Stimulated activated CD8-positive, alpha-beta memory T cell treated with anti-CD3 and anti-CD28 coated beads, Interleukin-15, amount 100 ng/mL, for 4 hours (primary cell): ENCODE results near the gene NEK4.

Experiments used
- DNase-seq, 2 donors: peaks; one replicate each; pipeline ENCODE4 v3.0.0-alpha.2; 2020; ENCODE audit warnings: low read depth in 2 of 2

NEK4 gene

DNA sequence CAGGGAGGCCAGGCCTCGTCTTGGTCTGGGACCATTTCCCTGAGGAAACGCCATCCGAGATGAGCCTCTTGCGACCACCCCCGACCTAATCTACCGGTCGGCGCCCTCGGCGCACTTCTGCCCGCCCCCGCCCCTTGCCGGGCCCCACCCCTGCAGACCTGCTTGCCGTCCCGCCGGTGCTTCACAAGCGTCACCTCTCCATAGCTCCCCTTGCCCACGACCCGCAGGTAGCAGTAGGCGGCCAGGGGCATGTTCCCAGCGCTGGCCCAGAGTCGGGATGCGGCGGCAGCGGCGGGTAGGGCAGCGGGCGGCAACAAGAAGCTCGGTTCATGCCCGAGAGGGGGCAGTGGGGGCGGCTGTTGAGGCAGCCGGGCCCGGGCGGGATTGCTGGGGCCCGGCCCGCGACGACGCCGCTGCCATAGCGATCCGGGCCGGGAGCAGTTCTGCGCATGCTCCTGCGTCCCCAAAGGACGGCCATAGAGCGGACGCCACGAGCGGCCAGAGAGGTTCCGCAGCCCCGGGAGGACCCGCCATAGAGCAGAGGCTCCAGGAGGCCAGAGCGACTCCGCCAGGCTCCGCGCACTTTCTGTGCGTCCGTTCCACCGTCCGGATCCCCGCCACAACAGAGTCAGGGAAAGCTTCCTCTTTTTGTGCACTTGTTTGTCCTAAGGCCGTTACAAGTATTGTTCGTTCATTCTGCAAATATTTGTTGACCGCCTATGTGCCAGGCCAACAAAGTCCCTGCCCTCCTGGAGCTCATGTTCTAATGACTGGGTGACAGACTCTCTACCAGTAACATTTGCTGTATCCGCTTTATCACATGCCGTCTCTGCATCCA lies at the start of gene NEK4:
Gene NEK4, minus strand, starts transcription at position 445 of the 838 bp plus-strand sequence. Its CDS starts 194 bp downstream, at position 251.
- DNase-seq: peak; percentile 66 to 75

DNA sequence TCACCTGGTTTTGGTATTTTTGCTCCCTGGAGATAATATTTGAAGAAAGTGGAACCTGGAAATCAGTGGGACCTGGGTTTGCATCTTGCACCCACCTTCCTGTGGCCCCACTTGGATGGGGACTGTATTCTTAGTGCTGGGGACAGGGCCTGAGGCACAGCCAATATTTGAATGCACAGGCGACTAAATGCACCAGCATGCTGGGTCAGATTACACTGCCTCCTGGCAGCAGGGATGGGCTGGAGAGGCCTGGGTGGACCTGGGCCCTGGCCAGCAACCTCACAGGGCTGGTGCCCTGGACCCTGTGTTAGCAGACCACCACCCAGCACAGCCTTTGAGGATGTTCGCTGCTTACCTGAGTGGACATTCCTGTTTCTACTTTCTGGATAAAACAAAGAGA lies 49.2 kb upstream of the NEK4 start:
- no peak for DNase-seq

DNA sequence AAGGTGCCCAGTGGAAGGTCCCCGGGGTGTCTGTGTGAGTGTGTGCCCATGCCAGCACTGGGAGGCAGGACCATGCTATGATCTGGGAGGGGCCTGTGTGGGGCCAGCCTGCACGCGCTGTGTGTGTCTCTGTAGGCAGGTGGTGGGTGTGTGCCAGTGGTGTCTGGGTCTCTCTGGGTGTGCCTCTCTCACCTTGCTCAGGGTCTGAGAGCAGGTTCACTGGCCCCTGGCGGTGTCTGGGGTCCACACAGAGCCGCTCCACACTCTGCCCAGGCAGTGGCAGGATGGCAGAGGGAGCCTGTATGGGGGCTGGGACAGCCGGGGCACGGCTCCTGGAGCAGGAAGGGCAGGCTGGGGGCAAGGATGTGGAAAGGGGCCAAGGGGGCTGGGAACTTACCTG lies 47.1 kb upstream of the NEK4 start:
- DNase-seq: no peak

DNA sequence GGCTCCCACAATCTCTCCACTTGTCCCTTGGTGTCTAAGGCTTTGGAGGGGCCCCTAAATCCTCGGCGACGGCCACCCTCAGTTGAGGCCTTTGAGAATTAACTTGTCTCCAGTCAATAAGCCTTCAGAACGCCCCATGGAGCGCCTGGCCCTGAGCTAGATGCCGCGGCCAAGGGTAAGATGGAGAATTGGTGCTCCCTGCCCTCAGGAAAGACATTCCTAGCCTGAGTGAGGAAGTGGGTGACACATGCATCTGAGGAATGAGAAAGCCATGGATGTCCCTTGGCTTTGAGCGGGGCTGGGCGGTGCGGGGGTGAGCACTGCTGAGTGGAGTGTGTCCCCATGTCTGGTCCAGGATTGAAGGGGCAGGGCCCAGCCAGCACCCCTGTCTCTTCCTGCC lies 46.5 kb upstream of the NEK4 start:
- DNase-seq: no peak

DNA sequence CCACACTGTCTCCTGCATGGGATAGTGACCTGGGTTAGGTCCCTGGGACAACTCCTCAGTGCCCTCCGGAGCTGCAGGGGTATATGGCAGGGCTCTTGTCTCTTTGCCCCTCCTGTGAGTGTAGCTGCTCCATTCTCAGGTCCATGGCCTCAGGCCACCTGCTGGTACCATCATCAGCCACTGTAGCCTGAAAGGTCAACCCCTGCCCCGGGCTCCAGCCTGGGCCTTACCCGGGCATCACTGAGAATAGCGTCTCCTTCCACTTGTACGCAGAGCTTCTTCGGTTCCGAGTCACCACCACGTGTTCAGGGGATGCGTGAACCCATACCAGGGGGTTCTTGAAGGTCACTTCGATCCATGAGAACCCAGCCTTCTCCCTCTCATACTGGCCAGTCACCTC lies 45.9 kb upstream of the NEK4 start:
- DNase-seq: no peak

DNA sequence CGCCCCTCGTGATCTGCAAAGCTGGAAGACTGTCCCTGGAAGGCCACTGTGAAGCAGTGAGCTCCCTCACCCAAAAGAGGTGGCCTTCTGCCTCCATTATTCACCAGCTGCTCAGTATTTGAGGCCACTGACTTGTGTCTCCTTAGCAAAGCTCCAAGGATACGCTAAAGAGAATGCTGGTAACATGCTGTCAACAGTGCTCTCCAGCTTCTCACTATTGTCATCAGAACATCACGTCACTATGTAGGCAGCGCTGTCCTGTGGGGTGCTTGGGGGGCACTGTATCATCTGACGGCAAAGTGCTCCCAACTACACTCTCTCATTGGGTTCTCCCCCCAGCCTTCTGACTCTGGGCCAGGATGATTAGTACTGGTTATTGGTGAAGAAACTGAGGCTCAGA lies 45.5 kb upstream of the NEK4 start:
- DNase-seq: no peak

DNA sequence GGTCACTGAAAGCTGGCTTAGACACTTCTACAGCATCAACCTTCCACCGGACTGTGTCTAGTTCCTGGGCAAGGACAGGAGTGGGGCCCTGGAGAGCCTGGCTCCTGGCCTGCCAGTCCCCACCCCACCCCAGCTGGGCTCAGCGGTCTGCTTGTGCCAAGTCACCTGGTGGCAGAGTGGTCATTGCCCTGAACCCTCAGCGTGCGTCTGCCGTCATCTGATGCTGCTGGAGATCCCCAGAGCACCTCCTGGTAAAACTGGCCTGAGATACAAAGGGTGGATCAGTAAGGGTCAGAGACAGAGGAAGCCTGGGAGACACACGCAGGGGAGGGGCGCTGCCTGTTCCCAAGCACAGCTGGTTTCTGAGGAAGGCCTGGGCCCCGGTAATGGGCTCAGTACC lies 43.1 kb upstream of the NEK4 start:
- no peak for DNase-seq

DNA sequence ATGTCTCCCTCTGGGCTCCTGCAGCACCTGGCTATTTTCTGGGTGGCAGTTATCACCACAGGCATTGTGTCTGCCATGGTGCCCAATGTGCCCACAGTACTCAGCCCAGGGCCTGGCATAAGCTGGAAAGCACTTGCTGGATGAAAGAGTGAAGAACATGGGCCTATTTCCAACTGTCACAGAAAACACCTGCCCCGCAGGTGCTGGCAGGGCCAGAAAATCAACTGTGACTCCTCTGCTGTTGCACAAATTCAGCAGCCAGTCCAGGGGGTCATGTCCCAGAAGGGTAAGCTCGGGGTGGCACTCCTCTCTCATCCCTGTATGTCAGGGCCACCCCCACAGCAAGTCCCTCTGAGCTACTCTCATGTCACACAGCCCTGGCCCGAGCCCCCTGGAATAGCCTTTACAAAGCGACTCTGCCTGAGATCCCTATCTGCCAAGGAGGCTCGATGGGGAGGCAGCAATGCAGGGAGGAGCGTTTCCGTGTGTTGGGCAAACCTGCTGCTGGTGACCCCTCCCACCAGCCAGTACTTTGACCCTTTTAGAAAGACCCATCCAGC lies 40.8 kb upstream of the NEK4 start:
- no peak for DNase-seq

DNA sequence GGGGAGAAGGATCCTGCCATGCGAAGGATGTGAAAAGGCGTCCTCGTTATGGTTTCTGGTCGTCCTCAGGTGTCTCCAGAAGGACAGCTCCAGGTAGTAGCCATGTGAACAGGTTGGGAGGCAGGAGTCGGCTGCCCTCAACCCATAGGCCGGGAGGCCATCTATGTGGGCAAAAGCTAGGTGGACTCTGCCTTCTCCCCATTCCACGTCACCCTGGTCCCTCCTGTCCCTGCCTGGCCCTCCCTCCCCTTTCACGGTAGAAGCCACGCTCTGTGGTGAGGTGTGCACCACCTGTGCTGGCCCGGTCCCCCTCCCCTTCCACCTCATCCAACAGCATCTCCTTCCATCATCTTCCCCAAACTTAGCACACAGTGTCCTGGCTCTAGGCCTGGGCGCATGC lies 40.2 kb upstream of the NEK4 start:
- DNase-seq: no peak

DNA sequence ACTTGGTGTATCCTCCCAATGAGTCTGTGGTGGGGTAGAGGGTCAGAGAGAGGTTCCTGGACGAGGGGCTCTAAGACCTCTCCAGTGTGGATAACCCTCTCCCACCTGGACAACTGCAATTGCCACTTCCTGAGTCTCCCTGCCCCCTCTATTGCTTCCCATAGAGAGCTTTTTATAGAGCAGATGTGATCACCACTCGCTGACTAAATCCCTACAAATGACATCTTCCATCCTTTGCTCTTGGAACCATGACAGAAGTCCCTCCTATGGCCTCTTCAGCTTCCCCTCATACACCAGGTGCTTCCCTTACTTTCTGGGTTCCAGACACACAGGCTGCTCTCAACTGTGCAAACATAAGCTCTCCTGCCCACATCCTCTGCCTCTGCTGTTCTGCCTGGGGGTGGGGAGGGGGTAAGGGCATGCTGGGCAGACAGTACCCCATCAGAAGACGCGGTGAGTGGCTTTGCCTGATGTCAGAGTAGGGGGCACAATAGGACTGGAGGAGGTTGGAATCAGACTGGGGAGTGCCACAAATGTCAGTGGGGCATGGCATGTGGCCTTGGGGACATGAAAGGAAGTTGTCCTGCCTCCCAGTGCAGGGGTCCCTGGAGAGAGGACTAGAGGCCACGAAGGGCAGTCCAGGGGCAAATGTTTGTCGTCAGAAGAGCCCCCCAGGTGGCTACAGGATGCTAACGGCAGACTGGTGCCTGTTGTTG lies 39.1 kb upstream of the NEK4 start:
- no peak for DNase-seq

DNA sequence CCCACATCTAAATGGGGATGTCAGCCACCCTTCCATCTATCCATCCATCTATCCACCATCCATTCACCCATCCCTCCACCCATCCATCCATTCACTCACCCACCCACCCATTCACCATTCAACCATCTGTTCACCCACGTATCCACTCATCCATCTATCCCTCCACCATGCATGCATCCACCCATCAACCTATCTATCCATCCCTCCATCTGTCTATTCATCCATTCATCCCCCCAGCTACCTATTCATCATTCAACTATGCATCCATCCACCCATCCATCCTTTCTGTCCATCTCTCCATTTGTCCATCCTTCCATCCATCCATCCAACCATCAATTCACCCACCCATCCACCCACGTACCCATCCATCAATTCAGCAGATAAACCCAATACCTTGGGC lies 38.4 kb upstream of the NEK4 start:
- DNase-seq: no peak

DNA sequence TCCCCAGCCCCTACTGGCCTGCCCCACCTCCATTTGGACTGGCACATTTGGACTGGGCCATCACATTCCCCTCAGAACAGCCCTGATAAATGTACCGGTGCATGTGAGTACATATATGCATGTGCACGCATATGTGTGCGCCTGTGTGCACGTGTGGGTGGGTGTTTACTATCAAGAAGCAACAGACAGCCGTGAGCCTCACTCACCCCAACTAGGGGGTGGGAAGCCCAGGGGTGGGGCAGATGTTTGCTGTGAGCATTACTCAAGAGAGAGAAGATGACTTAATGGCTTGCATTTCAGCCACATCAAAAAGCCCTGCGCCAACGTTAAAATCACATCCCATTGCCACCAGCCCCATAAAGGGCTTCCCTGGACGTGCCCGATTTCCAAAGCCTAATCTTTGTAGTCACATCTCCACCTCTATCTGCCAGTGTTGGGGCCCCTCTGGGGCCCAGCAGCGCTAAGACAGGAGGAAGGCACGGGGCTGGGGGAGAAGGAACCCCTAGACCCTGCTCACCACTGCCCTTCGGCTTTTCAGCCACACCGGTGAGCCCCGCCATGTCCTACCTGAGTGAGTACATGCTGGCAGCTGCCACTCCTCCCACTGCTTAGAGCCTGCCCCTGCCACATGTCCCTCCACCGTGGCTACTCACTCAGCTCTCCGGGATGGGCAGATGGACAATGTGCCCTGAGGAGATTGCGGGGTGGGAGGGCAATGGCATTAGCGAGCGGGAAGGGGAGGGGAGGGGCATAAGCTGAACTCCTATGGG lies 34.7 kb upstream of the NEK4 start:
- DNase-seq: no peak

DNA sequence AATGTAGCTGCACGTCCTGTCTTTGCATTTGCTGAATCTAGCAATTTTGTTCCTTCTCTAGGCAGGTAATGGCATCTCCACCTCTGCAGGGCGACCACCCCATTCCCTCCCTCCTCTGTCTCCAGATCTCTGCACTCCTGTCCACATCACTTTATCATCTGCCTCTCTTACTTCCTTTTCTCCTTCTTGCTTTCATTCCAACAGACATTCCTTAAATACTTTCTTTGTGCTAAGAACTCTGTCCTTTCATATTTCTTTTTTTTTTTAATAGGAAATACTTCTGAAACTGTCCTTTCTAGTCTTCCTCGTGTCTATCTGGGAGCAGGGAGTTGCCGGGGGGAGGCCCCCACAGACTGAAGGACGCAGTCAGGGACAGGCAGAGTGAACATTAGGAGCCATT lies 31.1 kb upstream of the NEK4 start:
- no peak for DNase-seq

DNA sequence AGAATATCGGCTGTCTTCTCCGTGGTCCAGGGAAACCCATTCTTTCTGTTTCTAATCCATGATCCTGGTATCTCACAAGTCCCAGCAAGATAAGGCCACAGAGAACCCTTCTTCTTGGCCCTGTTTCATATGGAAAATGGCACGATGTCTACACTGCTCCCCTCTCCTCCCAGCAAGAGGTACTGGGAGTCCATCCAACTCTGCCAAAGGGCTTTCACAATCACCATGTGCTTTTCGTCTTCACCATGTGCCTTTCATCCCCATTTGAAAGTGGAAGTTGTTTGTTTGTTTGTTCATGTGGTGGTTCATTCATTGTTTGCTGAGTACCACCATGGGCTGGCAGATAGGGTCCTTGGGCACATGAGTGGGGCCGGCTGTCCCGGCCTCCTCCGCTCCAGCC lies 29.3 kb upstream of the NEK4 start:
- no peak for DNase-seq

DNA sequence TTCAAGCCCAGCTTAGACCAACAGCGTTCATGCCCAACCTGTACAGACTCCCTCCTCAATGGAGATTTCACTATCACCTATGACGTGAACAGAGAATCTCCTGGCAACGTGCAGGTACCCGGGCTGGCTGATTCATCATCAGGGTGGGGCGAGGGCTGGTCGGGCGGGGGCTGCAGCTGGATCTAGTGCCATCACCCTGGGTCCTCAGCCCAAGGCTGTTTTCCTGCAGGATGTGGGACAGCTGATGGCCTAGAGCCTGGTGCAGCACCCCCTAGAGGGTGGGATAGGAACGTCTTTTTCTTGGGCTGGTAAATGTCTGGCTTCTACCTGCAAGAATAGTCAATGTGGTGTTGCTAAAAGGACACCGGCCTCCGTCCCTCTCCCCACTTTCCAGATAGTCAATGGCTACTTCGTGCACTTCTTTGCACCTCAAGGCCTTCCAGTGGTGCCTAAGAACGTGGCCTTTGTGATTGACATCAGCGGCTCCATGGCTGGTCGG lies 28.3 kb upstream of the NEK4 start:
- DNase-seq: no peak

DNA sequence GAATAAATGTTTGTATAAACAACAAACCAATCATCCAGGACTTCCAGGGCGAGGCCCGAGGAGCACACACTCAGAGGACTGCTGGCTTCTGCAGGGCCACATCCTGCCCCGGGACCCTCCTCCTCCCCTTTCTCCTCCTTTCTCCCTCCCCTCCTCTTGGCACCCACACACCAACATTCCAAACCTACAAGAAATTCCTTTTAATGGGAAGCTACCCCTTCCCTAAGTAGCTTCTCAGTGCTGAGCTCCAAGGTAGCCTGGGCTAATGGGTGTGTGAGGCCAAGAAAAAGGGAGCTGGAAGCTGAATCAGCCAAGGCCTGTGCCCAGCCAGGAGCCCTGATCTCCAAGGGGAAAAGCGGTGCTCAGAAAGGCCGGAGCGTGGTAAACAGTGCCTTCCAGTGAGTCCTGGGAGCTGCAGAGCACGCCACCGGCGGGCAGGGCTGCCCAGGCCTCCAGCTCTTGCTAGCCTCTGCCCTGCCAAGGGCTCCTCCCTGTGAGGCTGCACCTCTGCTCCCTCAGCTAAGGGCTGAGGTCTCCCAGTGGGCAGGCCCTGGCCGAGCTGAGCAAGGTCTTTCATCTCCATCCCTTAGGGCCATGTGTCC lies 27.7 kb upstream of the NEK4 start:
- no peak for DNase-seq

DNA sequence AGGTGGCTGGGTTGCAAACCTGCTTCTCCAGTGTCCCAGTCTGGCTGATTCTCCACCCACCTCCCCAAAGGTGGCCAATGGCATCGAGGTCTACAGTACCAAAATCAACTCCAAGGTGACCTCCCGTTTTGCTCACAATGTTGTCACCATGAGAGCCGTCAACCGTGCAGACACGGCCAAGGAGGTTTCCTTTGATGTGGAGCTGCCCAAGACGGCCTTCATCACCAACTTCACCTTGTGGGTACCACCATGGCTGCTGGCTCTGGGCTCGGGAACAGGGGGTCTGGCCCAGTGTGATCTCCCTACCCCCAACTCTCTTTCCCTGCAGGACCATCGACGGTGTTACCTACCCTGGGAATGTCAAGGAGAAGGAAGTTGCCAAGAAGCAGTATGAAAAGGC lies 25.7 kb upstream of the NEK4 start:
- DNase-seq: no peak

DNA sequence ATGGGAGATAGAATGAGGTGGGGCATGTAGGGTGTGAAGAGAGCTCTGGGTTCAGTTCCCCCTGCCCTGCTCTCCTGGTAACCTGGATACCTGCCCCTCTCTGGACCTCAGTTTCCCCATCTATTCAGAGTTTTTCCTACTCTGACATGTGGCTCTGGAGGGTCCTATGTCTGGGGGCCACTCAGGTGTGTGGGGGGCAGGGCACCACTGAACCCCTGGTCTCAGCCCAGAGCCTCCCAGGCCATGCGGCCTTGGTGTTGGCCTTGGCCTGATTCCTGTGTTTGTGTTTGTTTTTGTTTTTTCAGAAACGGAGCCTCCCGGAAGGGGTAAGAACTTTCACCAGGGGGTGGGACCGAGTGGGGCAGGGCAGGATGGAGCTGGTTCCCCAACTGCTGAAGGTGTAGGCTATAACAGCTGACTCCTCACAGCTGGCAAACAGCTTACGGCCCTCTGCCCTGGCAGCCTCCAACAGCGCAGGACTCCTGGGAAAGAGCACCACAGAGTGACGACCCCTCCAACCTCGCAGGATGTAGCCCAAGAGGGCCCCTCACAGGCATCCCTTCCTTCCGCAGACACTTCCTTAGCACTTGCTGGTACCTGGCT lies 24.7 kb upstream of the NEK4 start:
- DNase-seq: no peak

DNA sequence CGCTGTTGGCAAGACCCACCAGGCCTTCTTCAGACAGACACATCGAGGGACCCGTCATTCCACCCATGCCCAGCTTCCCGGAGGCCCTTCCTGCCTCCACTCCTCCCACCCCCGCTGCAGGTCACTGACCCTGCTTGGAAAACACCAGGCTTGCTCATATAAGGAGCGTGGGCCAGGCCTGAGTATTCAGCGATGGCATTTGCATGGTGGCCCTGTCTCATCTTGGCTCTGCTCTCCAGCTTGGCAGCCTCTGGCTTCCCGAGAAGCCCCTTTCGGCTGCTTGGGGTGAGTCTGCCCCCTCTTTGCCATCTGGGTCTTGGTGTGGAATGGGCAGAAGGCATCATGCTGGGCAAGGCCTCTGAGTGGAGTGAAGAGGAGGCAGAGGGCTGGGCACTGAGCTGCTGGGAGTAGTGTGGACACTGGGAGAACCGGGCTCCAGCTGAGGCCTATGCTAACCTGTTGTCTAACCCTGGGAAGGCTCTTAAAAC lies 23.9 kb upstream of the NEK4 start, which contains the start of gene ITIH3:
Gene ITIH3, plus strand, starts transcription at position 185 of the 488 bp plus-strand sequence. Its CDS starts 8 bp downstream, at position 193.
- no peak for DNase-seq

DNA sequence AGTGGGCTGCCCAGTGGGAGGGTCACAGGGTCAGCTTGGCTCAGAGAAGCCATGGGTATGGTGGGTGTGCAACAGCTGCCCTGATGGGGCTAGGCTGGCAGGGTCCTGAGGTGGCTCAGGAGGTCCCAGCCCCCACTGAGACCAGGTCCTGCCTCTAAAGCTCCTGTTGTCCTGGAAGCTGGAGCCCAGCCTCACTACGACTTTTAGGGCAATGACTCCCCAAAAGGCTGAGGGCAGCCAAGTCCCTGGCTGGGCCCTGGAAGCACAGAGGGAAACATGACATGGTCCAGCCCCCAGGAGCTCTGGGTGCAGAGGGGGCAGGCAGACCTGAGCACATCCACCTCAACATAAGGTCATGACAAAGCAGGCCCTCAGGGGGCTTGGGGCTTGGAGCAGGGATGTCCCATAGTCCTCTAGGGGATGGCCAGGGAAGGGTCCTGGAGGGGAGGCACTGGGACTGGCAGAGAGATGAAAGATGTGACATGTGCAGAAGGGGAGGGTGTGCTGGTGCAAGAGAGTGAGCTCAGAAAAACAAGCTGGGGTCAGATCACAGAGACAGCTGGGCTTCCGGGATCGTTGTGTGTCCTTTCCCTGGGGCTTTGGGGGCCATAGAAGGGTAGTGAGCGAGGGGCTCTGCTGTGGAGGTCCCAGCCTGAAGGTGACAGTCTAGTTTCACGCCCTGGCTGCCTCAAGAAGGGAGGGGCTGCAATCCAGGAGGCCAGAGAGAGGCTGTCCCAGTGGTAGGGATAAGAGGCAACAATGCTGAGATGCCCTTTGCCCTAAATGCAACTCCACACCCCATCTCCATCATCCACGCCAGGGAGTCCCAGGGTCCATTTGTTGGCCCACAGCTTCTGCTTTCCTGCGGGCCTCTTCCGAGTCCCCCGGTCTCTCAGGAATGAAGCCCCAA lies 23.2 kb upstream of the NEK4 start:
- DNase-seq: no peak
